Endometrial microvascular endothelial cells (primary cell): ENCODE measurements around the gene USP24. TPM values are rescaled to one million over a fixed set of nuclear protein-coding genes. Genes with fewer than 3 reads are reported as not detected.
"Not testable (repeated sequence)": the region's sequence is repeated elsewhere in the genome, so short reads cannot be mapped to it uniquely, and the experiment has no call there.

Experiments
- in situ Hi-C: cut with HindIII; loops from 2 replicates; pipeline ENCODE4 v1.10.0; 2017; ENCODE audit warnings: low sequenced_read_pairs, low pct_unique_long_range_greater_than_20kb; ENCODE audit errors: inconsistent ontology term
- total RNA-seq: library from RNA; depleted of rRNA; stranded (reverse); fragments of >200 nt; gene quantifications from one replicate; pipeline ENCODE4 v1.2.3, GENCODE V29; 2015; ENCODE audit errors: inconsistent ontology term

The USP24 gene
- total RNA-seq, 1 donor from 2014 or later = 22.5 TPM

DNA sequence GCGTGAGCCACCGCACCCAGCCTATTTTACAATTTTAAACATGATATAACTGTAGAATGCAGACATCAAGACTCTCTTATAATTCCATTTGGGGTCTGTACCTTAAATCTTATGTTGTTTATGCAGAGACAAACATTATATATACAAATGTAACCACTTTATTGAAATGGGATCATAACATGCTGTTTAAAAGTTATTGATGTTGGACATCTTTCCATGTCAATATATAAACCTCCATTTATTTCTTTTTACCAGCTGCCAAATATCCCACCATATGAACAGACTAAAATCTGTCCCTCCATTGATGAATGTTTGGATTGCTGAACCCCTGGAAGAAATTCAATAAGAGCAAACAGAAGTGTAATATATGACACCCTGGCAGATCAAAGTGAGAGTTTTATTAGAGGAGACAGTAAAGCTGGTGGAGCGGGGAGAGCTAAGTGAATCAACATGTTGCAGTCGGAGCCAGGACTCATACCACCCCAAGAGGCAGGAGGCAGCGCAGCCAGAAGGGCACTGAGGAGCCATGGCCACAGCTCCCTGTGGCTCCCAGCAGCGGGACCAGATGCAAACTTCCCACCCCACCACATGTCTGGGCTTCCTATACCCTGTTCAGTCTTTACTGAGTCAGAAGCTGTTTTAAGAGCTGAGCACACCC, 180.6 kb downstream of the USP24 start:
- in situ Hi-C loops = no loop called here

DNA sequence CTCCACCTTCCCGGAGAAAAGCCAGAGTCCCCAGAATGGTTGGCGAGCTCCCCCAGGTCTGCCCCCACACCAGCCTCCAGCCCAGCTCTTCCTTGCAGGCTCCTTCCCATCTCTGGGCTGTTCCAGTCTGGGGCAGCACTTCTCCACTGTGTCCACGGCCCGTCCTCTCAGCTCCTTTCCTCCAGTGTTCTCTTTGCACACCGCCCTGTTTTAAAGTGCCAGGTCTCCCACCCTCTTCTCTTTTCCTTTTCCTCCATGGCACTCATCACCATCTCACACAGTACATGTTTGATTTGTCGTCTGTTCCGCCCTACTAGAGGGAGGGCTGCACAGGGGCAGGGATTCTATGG, 181.9 kb downstream of the USP24 start:
- in situ Hi-C loops = no loop called here

DNA sequence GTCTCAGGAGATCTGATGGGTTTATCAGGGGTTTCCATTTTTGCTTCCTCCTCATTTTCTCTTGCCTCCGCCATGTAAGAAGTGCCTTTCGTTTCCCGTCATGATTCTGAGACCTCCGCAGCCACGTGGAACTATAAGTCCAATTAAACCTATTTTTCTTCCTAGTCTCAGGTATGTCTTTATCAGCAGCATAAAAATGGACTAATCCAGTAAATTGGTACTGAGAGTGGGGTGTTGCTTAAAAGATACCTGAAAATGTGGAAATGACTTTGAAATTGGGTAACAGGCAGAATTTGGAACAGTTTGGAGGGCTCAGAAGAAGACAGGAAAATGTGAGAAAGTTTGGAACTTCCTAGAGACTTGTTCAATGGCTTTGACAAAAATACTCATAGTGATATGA, 184.1 kb downstream of the USP24 start:
- in situ Hi-C loops = not testable (repeated sequence)

GRCh38 chr1:55026682-55027081, 188.5 kb downstream of the USP24 start:
- in situ Hi-C loops = not testable (repeated sequence)

DNA sequence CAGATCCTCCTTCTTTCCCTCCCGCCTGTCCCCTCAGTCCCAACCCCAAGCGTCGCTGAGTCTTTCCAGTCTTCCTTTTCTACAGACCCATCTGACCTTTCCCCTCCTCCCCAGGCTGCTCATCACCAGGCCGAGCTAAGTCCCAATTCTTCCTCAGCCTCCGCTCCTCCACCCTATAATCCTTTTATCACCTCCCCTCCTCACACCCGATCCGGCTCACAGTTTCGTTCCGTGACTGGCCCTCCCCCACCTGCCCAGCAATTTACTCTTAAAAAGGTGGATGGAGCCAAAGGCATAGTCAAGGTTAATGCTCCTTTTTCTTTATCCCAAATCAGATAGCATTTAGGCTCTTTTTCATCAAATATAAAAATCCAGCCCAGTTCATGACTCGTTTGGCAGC, 191.0 kb downstream of the USP24 start:
- in situ Hi-C loops = not testable (repeated sequence)

DNA sequence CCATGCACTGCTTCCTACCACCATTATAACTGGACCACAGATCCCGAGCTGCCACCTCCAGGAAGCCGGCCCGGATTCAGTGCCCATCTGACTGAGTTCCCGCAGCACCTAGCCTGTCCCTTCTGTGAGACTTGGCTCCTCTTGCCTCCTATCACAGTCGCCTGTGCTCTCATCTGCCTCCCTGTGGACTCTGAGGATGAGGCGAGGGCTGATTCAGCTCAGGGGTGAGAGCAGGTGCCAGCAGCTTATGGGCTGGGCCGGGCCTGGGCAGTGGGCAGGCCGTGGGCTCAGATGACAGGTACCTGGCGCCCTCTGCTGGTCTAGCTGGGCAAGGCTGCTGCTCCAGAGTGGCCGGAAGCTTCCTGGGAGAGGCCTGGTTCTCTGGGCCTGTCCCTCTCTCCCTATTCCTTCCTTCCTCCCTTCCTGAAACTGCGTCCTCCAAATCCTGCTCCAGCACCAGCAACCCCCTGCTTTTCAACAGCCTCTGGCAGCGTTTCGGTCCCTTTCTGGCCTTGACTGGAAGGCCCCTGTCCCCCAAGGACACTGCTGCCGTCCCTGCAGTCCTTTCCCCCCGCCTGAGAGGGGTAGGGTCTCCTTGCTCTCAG, 193.1 kb downstream of the USP24 start:
- in situ Hi-C loops = no loop called here

DNA sequence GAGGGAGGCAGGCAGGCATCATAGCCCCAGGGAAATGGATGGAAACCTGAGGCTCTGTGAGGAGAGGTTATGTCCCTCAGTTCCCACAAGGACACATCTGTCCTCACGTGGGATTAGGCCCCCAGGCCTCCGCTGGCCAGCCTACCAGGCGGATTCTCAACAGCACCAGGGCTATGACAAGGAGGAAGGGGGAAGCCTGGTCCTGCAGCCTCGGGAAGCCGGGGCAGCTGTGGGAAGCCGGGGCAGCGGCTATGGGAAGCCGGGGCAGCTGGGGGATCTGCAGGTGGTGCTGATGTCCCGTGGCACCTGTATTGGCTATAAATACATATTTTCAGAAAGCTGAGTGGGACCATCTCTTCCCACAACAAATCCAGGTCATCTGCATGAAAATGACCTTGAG, 196.8 kb downstream of the USP24 start:
- in situ Hi-C loops = no loop called here

Other genes with a start within 250 kb of the USP24 start
- not detected for gene TMEM61, start 234.7 kb downstream of the USP24 start, total RNA-seq
- gene BSND, start 216.4 kb downstream of the USP24 start, total RNA-seq = not detected
- gene PCSK9, start 175.8 kb downstream of the USP24 start, total RNA-seq = not detected